NCI-H510A (cell line): Measurements from ENCODE around the gene GRID2IP.
"Not testable (repeated sequence)": the region's sequence is repeated elsewhere in the genome, so short reads cannot be mapped to it uniquely, and the experiment has no call there.

ENCODE experiments used
- DNase-seq: peaks from one replicate; lab custom pipeline; 2025; lab: John Stamatoyannopoulos, UW

Gene GRID2IP

DNA sequence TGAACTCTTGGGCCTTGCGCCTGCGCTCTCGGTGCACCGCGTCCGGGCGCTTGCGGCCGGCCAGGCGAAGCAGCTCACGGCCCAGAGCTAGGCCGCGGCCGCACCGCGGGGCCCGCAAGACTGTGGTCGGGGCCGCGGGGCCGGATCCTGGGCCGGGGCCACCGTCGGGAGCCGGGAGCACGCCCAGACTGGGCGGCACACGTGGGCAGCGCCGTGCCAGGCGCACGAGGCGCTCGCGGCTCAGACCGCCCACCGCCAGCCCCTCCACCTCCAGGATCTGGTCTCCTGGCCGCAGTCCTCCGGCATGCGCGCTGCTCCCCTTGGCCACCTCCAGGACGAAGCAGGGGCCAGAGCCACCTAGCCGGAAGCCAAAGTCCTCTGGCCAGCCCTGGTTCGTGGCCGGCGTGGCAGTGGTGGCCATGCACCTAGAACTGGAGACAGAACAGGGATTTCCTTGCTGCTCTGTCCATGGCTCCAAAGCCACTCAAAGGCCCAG is at the start of gene GRID2IP:
GRID2IP (minus strand) TSS at position 446 of the 496 bp plus-strand sequence; CDS start at position 421, 25 bp downstream.
- no peak for DNase-seq

- no peak for DNase-seq
Observed at GRCh38 chr7:6600093-6600492, 48.8 kb upstream of the GRID2IP start.

DNA sequence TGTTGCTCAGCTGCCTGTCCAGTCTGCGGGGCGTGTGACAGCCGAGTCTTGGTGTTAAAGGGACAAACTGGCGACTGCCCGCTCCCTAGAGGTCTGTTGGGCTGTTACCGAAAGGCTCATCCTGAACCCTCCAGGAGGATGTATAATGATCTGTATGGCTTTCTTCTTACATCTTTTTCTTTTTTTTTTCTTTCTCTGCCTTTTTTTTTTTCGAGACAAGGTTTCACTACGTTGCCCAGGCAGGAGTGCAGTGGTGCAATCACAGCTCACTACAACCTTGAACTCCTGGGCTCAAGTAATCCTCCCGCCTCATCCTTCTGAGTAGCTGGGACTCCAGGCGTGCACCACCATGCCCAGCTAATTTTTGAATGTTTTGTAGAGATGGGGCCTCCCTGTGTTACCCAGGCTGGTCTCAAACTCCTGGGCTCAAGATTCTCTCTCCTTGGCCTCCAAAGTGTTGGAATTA is 39.4 kb upstream of the GRID2IP start:
- peak; percentile 11 for DNase-seq

GRCh38 chr7:6589829-6590644 is 38.8 kb upstream of the GRID2IP start, which contains the start of gene INTS15:
Gene INTS15 (plus strand): TSS chr7:6590021. CDS start chr7:6590284, 263 bp downstream.
- peak; percentile 49 for DNase-seq

GRCh38 chr7:6589151-6589828 is 38.0 kb upstream of the GRID2IP start:
- DNase-seq: no peak

DNA sequence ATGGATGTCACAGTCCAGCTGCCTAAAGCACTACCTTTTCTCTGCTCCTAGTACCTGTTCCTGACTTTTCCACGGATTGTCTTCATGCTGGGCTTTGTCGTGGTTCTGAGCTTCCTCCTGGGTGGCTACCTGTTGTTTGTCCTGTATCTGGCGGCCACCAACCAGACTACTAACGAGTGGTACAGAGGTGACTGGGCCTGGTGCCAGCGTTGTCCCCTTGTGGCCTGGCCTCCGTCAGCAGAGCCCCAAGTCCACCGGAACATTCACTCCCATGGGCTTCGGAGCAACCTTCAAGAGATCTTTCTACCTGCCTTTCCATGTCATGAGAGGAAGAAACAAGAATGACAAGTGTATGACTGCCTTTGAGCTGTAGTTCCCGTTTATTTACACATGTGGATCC is 37.3 kb upstream of the GRID2IP start:
- no peak for DNase-seq

DNA sequence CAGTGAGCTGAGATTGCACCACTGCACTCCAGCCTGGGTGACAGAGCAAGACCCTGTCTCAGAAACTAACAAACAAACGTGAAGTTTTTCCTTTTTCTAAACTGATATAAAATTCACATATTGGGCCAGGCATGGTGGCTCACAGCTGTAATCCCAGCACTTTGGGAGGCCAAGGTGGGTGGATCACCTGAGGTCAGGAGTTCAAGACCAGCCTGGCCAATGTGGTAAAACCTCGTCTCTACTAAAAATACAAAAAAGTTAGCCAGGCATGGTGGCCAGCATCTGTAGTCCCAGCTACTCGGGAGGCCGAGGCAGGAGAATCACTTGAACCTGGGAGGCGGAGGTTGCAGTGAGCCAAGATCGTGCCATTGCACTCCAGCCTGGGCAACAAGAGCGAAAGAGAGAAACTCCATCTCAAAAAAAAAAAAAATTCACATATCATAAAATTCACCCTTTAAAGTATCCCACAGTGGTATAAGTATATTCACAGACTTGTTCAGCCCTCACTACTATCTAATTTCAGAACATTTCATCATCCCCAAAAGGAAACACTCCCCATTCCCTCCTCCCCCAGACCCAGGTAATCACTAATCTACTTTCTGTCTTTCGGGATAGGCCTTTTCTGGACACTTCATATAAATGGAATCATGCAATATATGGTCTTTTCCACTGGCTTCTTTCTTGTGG is 34.6 kb upstream of the GRID2IP start:
- not testable (repeated sequence) for DNase-seq

DNA sequence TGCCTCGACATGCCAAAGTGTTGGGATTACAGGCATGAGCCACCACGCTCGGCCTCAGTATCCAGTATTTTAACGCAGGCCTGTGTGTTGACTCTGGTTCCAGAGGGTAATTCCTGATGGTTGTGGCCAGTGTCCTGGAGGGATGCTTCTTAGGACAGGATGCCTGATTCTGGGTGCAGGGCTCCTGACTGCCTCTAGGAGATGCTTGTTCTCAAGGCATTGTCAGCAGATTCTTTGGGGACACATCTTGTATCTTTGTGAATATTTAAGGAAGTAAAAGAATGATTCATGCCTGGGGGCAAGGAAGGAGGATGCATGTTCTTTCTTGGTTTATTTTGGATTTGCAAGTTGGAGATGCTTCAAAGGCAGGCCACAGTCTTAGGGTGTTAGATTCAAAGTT is 28.2 kb upstream of the GRID2IP start:
- DNase-seq: no peak

- DNase-seq: no peak
Observed at GRCh38 chr7:6578114-6579084, 27.1 kb upstream of the GRID2IP start.

DNA sequence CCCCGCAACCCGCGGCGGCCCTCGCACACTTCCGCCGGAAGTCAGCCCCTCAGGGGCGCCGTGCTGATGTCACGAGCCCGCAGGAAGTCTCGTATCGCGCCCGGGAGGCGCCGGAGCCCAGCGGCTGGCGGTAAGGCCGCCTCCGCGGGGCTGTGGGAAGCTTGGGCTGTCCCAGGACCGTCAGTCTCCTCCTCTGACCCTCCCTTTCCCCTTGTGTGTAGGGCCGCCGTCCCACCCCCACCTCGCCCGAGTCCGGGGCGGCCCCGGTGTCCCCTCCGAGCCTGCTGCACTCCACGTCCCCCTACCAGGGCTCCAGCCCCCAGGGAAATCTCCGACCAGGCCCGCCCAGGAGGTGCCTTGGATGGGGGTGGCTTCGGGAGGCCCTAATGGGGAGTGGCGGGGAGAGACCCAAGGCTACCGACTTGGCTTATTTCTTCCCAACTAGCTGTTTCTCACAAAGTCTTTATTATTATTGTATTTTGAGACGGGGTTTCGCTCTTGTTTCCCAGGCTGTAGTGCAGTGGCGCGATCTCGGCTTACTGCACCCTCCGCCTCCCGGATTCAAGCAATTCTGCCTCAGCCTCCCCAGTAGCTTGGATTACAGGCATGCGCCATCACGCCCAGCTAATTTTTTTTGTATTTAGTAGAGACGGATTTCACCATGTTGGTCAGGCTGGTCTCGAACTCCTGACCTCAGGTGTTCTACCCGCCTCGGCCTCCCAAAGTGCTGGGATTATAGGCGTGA is 26.3 kb upstream of the GRID2IP start, which contains the start of gene ZDHHC4:
ZDHHC4 (plus strand) TSS at position 86 of the 745 bp plus-strand sequence. CDS start 3,108 bp downstream, outside the sequence.
- peak; percentile 88 for DNase-seq

- not testable (repeated sequence) for DNase-seq
Observed at GRCh38 chr7:6576867-6577368, 25.7 kb upstream of the GRID2IP start.

DNA sequence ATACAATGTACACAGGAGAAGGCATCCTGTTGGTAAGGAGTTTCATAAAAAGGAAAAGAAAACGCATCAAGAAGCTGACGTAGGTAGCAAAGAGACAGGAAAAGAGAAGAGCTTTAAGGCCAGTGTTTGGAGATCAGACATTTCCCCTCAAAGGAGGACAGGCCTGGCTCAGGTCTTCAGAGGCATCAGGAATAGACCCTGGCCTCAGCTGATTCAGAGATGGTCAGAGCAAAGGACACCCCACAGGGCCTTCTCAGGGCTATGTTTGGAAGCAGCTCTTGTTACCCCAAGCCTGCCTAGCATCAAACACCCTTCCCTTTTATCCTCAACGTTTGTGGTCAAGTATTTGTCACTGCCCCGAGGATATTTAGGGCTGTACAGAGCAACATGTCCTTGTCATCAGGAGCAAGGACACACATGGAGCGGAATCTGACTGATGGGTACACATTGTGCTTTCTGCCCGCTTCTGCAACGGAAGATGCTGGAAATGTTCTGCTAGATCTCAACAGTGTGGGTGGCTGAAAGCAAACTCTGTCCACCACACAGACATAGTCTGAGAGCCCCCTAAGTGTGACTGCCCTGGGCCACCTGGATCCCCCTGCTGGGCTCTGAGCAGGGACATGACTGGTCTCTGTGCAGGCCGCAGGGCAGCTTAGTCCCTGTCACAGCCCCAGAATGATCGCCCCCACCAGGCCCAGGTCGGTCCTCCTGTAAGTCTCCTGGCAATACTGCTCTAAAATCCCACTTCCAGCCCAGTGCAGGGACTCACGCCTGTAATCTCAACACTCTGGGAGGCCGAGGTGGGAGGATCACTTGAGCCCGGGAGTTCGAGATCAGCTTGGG is 25.0 kb upstream of the GRID2IP start:
- DNase-seq: no peak

DNA sequence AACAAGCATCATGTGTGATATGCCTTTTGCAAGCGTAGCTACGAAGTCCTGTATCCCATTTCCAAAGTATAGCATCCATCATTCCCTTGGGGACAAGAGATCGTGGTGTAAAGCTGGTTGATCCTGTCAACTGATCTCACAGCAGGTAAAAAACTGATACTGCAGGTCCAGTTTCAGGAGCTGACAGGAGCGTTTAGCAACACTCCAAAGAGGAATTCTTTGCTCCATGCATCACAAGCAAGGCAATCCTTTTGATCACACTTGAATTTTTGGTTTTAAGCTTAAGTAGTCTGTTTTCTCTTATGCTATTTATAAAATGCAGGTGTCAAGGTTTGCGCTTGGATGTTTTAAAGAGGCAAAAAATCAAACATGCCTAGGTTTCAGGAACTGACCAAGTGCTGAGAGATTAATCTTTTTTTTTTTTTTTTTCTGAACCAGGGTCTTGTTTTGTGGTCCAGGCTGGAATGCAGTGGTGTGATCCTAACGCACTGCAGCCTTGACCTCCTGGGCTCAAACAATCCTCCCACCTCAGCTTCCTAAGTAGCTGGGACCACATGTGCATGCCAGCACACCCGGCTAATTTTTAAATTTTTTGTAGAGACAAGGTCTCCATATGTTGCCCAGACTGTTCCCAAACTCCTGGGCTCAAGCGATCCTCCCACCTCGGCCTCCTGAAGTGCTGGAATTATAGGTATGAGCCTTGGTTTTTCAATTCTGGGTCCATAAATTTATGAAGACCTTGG is 24.2 kb upstream of the GRID2IP start:
- no peak for DNase-seq

DNA sequence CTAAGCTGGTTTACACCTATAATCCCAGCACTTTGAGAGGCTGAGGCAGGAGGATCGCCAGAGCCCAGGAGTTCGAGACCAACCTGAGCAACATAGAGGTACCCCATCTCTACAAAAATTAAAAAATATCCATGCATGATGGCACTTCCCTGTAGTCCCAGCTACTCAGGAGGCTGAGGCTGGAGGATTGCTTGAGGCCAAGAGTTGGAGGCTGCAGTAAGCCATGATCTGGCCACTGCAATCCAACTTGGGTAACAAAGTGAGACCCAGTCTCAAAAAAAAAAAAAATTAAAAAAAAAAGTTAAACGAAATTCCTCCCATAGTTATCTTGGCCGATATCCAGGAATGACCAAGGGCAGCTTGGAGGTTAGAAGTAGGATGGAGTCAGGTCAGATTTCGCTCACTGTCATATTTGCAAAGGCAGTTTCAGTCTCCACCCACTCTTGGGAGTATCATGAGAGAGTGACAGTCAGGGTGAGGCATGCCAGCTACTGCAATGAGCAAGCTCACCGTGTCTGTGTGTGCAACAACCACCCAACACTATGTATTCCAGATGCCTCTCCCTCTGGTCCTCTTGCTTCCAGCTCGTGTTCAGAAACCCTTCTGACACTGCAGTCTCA is 20.0 kb upstream of the GRID2IP start:
- no peak for DNase-seq

DNA sequence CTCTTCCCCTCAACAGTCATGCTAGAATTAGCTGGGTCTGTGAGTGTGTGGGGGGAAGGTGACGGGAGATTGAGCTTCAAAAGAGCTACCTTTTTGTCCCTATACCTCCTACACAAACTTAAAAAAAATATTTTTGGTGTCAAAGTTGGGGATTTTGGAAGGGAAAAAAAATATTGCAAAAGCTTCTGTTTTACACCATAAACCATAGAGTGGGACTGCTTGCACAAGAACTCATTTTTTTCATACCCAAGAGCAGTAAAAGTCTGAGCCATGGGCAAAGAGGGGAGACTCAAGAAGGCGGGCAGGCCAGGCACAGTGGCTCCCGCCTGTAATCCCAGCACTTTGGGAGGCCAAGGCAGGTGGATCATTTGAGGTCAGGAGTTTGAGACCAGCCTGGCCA is 16.6 kb upstream of the GRID2IP start:
- no peak for DNase-seq

DNA sequence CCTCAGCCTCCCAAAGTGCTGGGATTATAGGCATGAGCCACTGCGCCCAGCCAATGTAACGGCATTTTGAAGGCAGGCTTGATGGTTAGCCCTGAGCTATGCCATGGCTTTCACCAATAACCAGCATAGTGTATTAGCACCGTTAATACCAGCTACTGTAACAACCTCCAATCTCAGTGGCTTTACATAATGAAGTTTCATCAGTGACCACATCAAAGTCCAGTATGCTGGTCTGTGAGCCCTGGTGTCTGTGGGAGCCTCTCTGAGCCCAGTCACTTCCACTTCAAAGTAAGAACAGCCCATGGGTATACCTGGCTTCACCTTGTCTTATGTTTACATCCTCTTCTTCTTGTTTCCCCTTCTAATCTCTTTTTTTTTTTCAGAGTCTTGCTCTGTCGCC is 14.4 kb upstream of the GRID2IP start:
- no peak for DNase-seq

- no peak for DNase-seq
Observed at GRCh38 chr7:6563936-6564770, 12.9 kb upstream of the GRID2IP start.
